ENCODE results near the gene MEAF6. TPM values are rescaled to one million over a fixed set of nuclear protein-coding genes. Genes with fewer than 3 reads are reported as not detected.
"Not testable (repeated sequence)": the region's sequence is repeated elsewhere in the genome, so short reads cannot be mapped to it uniquely, and the experiment has no call there.

Gene MEAF6
- 10 to 100 TPM; 57.5 to 62.8 TPM for total RNA-seq

- peak; percentile 81 for DNase-seq
- H3K9me3 Mint-ChIP-seq = no peaks in the 10 kb centered on the region
- H3K27me3 Mint-ChIP-seq (ENCODE audit: low read depth) = no peaks in the 10 kb centered on the region
- H3K4me3 Mint-ChIP-seq = peak within 1 kb of the TSS; percentile 91
- CTCF ChIA-PET = interaction anchor here (0.9 to 1.7 kb wide), 12 partner anchors 12 to 170 kb away, joined by 3 to 4 read pairs (median 4); no protein-coding TSS in a partner anchor
- intact Hi-C loops (cut with micrococcal nuclease) = loop anchor here (1.0 to 10.0 kb wide), 5 partner anchors 35 to 1360 kb away; partner anchors contain the start of genes MAP7D1, MTF1, SF3A3 and SNIP1
- H3K36me3 Mint-ChIP-seq (ENCODE audit: low read depth) = peaks cover 8% of the 10 kb centered on the region
- H3K4me1 Mint-ChIP-seq (ENCODE audit: low read depth) = peaks cover 40% of the 10 kb centered on the region
- peak within 1 kb of the TSS; percentile 95 for H3K27ac Mint-ChIP-seq
Observed at GRCh38 chr1:37514350-37515184, at the start of gene MEAF6. MEAF6 (minus strand) TSS chr1:37514766; CDS start chr1:37514746, 20 bp downstream.

DNA sequence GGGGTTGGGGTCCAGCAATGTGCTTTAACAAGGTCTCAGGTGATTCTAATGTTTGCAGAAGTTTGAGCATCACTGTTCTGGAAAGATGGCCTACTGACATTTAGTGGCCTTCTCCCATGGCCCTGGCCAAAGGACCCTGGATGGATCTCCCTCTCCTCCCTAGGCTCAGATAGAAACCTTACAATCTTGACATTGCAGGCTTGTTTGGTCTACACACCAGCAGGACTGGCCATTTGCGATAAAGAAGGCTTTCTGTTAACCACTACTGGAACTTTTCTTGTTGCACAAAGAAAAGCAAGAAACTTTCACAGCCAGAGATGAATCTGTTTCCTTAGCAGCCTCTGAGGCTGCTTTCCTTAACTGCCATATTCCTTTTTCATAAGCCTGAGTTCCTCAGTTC, 48.4 kb upstream of the MEAF6 start:
- no peaks in the 10 kb centered on the region for H3K9me3 Mint-ChIP-seq
- no peaks in the 10 kb centered on the region for H3K27me3 Mint-ChIP-seq (ENCODE audit: low read depth)
- H3K4me3 Mint-ChIP-seq = no peak overlapping the region
- H3K4me1 Mint-ChIP-seq (ENCODE audit: low read depth) = no peaks in the 10 kb centered on the region
- H3K36me3 Mint-ChIP-seq (ENCODE audit: low read depth) = peaks cover 16% of the 10 kb centered on the region
- CTCF ChIA-PET = interaction anchor here (0.8 to 1.3 kb wide), 2 partner anchors 65 to 119 kb away, joined by 3 to 5 read pairs; no protein-coding TSS in a partner anchor
- intact Hi-C loops (cut with micrococcal nuclease) = no loop called here
- DNase-seq = no peak
- peak overlapping the region; percentile 28 for H3K27ac Mint-ChIP-seq

DNA sequence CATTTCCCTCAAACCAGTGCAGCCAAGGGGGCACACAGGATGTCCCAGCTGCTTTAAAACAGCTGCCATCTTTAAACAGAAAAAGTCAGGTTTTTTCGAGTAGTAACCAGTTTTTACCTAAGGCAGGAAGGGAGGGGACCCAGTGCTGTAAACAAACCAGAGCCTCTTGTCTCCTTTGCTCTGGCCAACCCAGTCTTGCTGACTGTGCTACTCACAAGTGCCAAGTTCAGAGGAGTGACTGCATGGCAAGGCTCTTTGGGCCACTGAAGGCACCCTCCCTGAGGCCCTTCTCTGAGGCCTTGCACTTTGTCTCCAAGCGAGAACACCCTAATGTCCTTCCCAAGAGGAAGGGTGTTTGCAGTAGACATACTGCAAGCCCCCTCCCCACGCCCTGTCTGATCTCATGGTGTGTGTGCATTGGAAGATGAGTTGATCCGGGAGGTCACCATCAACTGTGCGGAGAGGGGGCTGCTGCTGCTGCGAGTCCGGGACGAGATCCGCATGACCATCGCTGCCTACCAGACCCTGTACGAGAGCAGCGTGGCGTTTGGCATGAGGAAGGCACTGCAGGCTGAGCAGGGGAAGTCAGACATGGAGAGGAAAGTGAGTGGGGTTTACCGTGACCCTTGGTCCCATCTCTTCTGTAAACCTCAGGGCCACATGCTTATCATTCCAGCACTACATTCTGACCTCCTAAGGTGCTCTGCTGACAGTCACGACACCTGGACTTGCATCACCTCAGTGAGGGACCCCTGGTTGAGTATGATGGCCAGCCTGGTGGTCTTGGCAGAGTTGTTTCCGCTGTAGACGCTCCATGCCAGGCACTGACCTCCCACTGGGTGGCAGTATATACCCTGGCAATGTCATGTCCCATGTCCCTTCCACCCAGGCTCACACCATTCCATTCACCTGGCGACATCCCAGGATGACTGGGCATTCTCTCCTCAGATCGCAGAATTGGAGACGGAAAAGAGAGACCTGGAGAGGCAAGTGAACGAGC, 46.9 kb upstream of the MEAF6 start:
- no peak overlapping the region for H3K27ac Mint-ChIP-seq
- CTCF ChIA-PET = interaction anchor here (0.5 to 1.3 kb wide), 5 partner anchors 47 to 129 kb away, joined by 3 to 4 read pairs (median 3); partner anchors contain the start of gene MEAF6
- intact Hi-C loops (cut with micrococcal nuclease) = loop anchor here (1.0 kb wide), 1 partner anchor 121 kb away; no protein-coding TSS in a partner anchor

DNA sequence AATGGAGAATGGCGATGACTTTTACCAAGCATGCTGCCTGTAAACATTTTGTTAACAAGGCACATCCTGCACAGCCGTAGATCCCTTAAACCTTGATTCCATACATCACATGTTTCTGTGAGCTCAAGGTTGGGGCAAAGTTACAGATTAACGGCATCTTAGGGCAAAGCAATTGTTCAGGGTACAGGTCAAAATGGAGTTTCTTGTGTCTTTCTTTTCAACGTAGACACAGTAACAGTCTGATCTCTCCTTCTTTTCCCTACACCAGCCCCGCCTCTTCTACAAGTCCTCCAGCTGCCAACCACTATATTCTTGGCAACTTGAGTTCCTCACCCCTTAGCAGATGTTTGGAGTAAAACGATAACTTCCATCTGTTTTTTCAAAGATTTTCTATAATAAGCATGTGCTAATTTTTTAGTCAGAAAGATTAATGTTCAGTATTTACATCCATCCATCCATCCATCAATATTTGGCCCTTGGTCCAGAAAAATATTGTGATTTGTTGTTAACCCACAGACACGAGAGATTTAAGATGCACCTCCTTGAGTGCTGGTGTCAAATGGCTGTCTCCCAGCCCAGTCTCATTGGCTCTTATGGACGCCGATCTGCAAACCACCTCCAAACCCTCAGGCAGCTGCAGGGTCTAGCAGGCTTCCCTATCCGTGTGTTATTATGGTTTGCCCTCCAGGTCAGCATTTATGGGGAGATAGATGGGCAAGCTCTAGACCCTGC, 46.0 kb upstream of the MEAF6 start:
- intact Hi-C loops (cut with micrococcal nuclease) = loop anchor here (1.0 kb wide), 1 partner anchor 122 kb away; no protein-coding TSS in a partner anchor
- H3K4me1 Mint-ChIP-seq (ENCODE audit: low read depth) = peaks cover 2% of the 10 kb centered on the region
- H3K4me3 Mint-ChIP-seq = no peak overlapping the region
- no peaks in the 10 kb centered on the region for H3K27me3 Mint-ChIP-seq (ENCODE audit: low read depth)
- CTCF ChIA-PET = interaction anchor here (1.3 kb wide), 1 partner anchor 121 kb away, joined by 4 read pairs; no protein-coding TSS in a partner anchor
- no peaks in the 10 kb centered on the region for H3K9me3 Mint-ChIP-seq
- no peak for DNase-seq
- H3K36me3 Mint-ChIP-seq (ENCODE audit: low read depth) = peaks cover 5% of the 10 kb centered on the region
- H3K27ac Mint-ChIP-seq = no peak overlapping the region

More for the DNA sequence above, 46.9 kb upstream of the MEAF6 start:
- no peaks in the 10 kb centered on the region for H3K27me3 Mint-ChIP-seq (ENCODE audit: low read depth)
- H3K36me3 Mint-ChIP-seq (ENCODE audit: low read depth) = peaks cover 5% of the 10 kb centered on the region
- no peaks in the 10 kb centered on the region for H3K9me3 Mint-ChIP-seq
- H3K4me1 Mint-ChIP-seq (ENCODE audit: low read depth) = peaks cover 2% of the 10 kb centered on the region
- no peak overlapping the region for H3K4me3 Mint-ChIP-seq
- peak; percentile 53 for DNase-seq

- not testable (repeated sequence) for DNase-seq
- CTCF ChIA-PET = interaction anchor here (1.3 kb wide), 1 partner anchor 122 kb away, joined by 4 read pairs; no protein-coding TSS in a partner anchor
Observed at GRCh38 chr1:37559957-37560379, 45.4 kb upstream of the MEAF6 start.

DNA sequence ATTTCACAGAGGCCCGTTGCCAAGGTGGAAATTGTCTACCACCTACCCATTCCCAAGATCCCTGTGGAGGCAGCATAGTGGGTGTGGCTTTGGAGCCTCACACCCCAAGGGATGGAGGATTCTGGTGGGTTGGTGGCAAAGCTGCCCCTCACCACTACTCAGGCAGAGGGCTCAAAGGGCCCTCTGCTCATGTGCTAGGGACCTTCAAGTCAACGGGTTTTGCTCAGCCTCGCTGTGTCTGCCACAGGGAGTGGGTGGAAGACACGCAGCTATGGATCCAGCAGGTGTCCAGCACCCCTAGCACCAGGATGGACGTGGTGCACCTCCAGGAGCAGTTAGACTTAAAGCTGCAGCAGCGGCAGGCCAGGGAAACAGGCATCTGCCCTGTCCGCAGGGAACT, 44.5 kb upstream of the MEAF6 start:
- H3K27ac Mint-ChIP-seq = no peak overlapping the region
- intact Hi-C loops (cut with micrococcal nuclease) = no loop called here
- H3K9me3 Mint-ChIP-seq = no peaks in the 10 kb centered on the region
- H3K4me1 Mint-ChIP-seq (ENCODE audit: low read depth) = peaks cover 4% of the 10 kb centered on the region
- no peaks in the 10 kb centered on the region for H3K27me3 Mint-ChIP-seq (ENCODE audit: low read depth)
- H3K4me3 Mint-ChIP-seq = no peak overlapping the region
- CTCF ChIA-PET = no interaction called here
- H3K36me3 Mint-ChIP-seq (ENCODE audit: low read depth) = peaks cover 4% of the 10 kb centered on the region
- no peak for DNase-seq

More at GRCh38 chr1:37559957-37560379, 45.4 kb upstream of the MEAF6 start:
- H3K4me3 Mint-ChIP-seq; intact Hi-C loops (cut with micrococcal nuclease); H3K9me3 Mint-ChIP-seq; H3K36me3 Mint-ChIP-seq (ENCODE audit: low read depth); H3K4me1 Mint-ChIP-seq (ENCODE audit: low read depth); H3K27me3 Mint-ChIP-seq (ENCODE audit: low read depth); H3K27ac Mint-ChIP-seq: not testable (repeated sequence)

DNA sequence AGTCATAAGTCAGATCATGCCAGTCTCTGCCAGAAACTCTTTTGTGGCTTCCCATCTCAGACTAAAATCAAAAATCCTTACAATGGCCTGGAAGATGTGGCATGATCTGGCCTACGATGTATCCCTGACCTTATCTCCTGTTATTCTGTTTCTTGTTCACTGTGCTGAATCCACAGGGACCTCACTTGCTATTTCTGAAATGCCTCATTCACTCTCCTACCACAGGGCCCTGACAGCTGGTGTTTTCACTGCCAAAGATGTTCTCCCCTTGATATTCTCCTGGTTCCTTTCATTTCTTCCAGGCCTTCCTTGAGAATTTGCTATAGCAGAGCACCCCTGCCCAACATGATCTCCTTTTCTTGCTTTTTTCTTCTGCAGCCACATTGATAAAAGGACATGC, 43.8 kb upstream of the MEAF6 start:
- DNase-seq = no peak
- no peak overlapping the region for H3K4me3 Mint-ChIP-seq
- peaks cover 6% of the 10 kb centered on the region for H3K36me3 Mint-ChIP-seq (ENCODE audit: low read depth)
- no peak overlapping the region for H3K27ac Mint-ChIP-seq
- no peaks in the 10 kb centered on the region for H3K27me3 Mint-ChIP-seq (ENCODE audit: low read depth)
- intact Hi-C loops (cut with micrococcal nuclease) = no loop called here
- H3K4me1 Mint-ChIP-seq (ENCODE audit: low read depth) = peaks cover 7% of the 10 kb centered on the region
- CTCF ChIA-PET = no interaction called here
- no peaks in the 10 kb centered on the region for H3K9me3 Mint-ChIP-seq

GRCh38 chr1:37557402-37557801, 42.8 kb upstream of the MEAF6 start:
- CTCF ChIA-PET = interaction anchor here (0.9 kb wide), 1 partner anchor 46 kb away, joined by 6 read pairs; no protein-coding TSS in a partner anchor
- peaks cover 6% of the 10 kb centered on the region for H3K36me3 Mint-ChIP-seq (ENCODE audit: low read depth)
- no peak overlapping the region for H3K27ac Mint-ChIP-seq
- no peak overlapping the region for H3K4me3 Mint-ChIP-seq
- no peak for DNase-seq
- H3K9me3 Mint-ChIP-seq = no peaks in the 10 kb centered on the region
- intact Hi-C loops (cut with micrococcal nuclease) = no loop called here
- no peaks in the 10 kb centered on the region for H3K27me3 Mint-ChIP-seq (ENCODE audit: low read depth)
- peaks cover 17% of the 10 kb centered on the region for H3K4me1 Mint-ChIP-seq (ENCODE audit: low read depth)

DNA sequence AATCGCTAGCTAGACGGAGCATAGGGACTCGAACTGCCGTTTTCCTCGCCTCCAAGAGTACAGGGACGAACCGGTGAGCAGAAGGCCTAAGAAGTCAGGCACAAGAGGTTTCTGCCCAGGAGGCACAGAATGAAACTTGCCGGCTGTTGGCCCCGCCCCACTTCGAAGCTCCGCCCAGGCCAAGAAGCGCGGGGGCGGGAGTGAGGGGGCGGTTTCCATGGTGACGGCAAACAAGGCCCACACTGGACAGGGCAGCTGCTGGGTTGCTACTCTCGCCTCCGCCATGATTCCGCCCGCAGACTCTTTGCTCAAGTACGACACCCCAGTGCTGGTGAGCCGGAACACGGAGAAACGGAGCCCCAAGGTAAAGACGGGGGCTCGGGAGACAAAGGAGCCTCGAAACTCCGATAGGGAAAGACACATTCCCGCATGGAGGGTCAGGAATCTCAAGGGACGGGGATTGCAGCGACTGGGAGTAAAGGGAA, 42.2 kb upstream of the MEAF6 start, which contains the start of gene DNALI1:
DNALI1 (plus strand) TSS at position 229 of the 485 bp plus-strand sequence; CDS start at position 284, 55 bp downstream.
- CTCF ChIA-PET = interaction anchor here (0.9 kb wide), 1 partner anchor 47 kb away, joined by 6 read pairs; no protein-coding TSS in a partner anchor
- no peaks in the 10 kb centered on the region for H3K9me3 Mint-ChIP-seq
- peaks cover 23% of the 10 kb centered on the region for H3K4me1 Mint-ChIP-seq (ENCODE audit: low read depth)
- H3K27me3 Mint-ChIP-seq (ENCODE audit: low read depth) = no peaks in the 10 kb centered on the region
- intact Hi-C loops (cut with micrococcal nuclease) = no loop called here
- DNase-seq = peak; percentile 15
- H3K27ac Mint-ChIP-seq = no peak within 1 kb of the TSS
- H3K36me3 Mint-ChIP-seq (ENCODE audit: low read depth) = peaks cover 5% of the 10 kb centered on the region
- H3K4me3 Mint-ChIP-seq = no peak within 1 kb of the TSS

DNA sequence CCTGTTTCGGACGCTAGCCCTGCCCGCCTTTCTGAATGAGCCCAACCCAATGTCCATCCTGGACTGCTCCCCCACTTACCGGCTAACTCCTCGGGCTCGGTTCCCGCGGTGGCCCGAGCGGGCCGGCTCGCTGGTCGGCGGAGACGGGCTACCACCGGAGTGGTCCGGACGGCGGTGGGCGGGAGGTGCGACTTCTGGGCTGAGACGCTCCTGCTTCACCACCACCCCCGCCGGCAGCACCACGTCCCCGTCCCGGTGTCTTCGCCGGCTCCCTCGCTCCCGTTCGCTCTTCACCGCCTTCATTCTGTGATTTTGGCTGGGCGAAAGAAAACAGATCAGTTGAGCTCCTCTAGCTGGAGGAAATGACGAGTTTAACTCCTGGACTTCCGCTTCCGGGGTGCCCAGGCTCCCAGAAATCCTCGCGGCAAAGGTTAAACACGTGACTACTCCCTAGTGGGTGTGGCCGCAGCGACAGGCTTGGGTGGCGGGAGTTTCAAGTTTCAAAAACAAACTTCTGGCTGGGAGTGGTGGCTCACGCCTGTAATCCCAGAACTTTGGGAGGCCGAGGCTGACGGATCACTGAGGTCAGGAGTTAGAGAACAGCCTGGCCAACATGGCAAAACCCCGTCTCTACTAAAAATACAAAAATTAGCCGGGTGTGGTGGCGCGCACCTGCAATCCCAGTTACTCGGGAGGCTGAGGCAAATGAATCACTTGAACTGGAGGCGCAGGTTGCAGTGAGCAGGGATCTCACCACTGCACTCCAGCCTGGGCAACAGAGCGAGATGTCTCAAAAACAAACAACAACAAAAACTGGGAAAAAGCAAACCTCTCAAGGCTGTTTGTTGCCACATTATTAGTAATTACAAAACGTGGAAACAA, 39.6 kb upstream of the MEAF6 start, which contains the start of gene SNIP1:
SNIP1 (minus strand) TSS at position 367 of the 882 bp plus-strand sequence; CDS start at position 303, 64 bp downstream.
- Mint-ChIP-seq H3K27me3 (ENCODE audit: low read depth) (no peaks in the 10 kb centered on the region), H3K4me3 (peak within 1 kb of the TSS; percentile 91), H3K36me3 (ENCODE audit: low read depth) (peaks cover 7% of the 10 kb centered on the region), H3K27ac (peak within 1 kb of the TSS; percentile 86), H3K9me3 (no peaks in the 10 kb centered on the region), H3K4me1 (ENCODE audit: low read depth) (peaks cover 44% of the 10 kb centered on the region)
- peak; percentile 95 for DNase-seq
- CTCF ChIA-PET = interaction anchor here (1.1 kb wide), 1 partner anchor 127 kb away, joined by 4 read pairs; no protein-coding TSS in a partner anchor
- intact Hi-C loops (cut with micrococcal nuclease) = loop anchor here (1.0 to 2.0 kb wide), 5 partner anchors 40 to 137 kb away; partner anchors contain the start of genes GNL2 and MEAF6
